Neutrophil (primary cell): ENCODE data around the gene SH3RF1.

Source experiments
- H3K27ac ChIP-seq: fragments of 200-600 bp; sonication (generic); 2 replicates; pipeline ENCODE4 v1.5.1; 2016; ENCODE audit warnings: mild to moderate bottlenecking, moderate library complexity
- H3K27me3 ChIP-seq: fragments of 200-600 bp; sonication (generic); 2 replicates; pipeline ENCODE4 v1.6.0; 2016; ENCODE audit warnings: mild to moderate bottlenecking
- H3K36me3 ChIP-seq: fragments of 200-600 bp; sonication (generic); 2 replicates; pipeline ENCODE4 v1.5.1; 2017
- H3K4me1 ChIP-seq, 2 experiments: fragments of 200-600 bp in 1 of 2; sonication (generic) in 1 of 2; 1 replicate in 1 of 2; 2 replicates in 1 of 2; pipeline versions ENCODE4 v1.5.1 to v1.6.1; 2013 to 2016; ENCODE audit warnings: low read depth in 1 of 2, low read length in 1 of 2, mild to moderate bottlenecking in 1 of 2, moderate library complexity in 1 of 2; ENCODE audit not compliant: control insufficient read depth in 1 of 2, insufficient read depth in 1 of 2
- H3K4me3 ChIP-seq, 2 experiments: fragments of 200-600 bp in 1 of 2; sonication (generic) in 1 of 2; 1 replicate in 1 of 2; 2 replicates in 1 of 2; pipeline ENCODE4 v1.5.1; 2013 to 2016; ENCODE audit warnings: low read depth in 1 of 2, low read length in 1 of 2, mild to moderate bottlenecking in 1 of 2, moderate library complexity in 1 of 2
- H3K9me3 ChIP-seq: fragments of 200-600 bp; sonication (generic); 2 replicates; pipeline ENCODE4 v1.5.1; 2016
- CTCF ChIP-seq: fragments of 200-600 bp; sonication (generic); IDR thresholded peaks from 2 replicates; pipeline ENCODE4 v1.5.1; 2016; ENCODE audit warnings: antibody characterized with exemption

The SH3RF1 gene

DNA sequence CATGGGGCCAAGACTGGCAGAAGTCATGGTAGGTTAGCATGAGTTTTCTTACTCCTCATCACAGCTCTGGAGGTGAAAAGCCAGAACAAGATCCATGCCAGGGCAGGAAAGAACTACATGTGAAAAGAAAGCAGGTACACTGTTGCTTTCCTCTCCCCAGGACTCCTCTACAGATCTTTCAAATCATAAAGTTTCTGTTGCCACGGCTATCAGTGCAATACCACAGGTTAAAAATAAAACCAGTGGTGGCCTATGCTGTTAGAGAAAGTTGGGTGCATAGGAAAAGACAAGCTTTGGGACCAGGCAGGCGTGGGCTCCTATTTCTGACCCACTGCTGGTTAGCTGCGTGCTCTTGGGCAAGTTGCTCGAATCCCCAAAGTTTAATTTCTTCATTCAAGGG is 81.4 kb downstream of the SH3RF1 start:
- H3K36me3 ChIP-seq = no peaks in the 10 kb centered on the region
- no peaks in the 10 kb centered on the region for H3K4me1 ChIP-seq
- no peak for TF ChIP-seq CTCF
- no peaks in the 10 kb centered on the region for H3K27me3 ChIP-seq
- no peak overlapping the region for H3K4me3 ChIP-seq
- no peaks in the 10 kb centered on the region for H3K9me3 ChIP-seq
- no peak overlapping the region for H3K27ac ChIP-seq

- H3K9me3 ChIP-seq = no peaks in the 10 kb centered on the region
- H3K36me3 ChIP-seq = no peaks in the 10 kb centered on the region
- no peak for TF ChIP-seq CTCF
- H3K4me1 ChIP-seq = no peaks in the 10 kb centered on the region
- H3K27me3 ChIP-seq = no peaks in the 10 kb centered on the region
- no peak overlapping the region for H3K4me3 ChIP-seq
- H3K27ac ChIP-seq = no peak overlapping the region
Measured at GRCh38 chr4:169188204-169188603, 82.6 kb downstream of the SH3RF1 start.

GRCh38 chr4:169185133-169185956 is 85.4 kb downstream of the SH3RF1 start:
- Histone ChIP-seq H3K4me3 (no peak overlapping the region), H3K27ac (no peak overlapping the region), H3K36me3 (no peaks in the 10 kb centered on the region), H3K4me1 (no peaks in the 10 kb centered on the region), H3K27me3 (no peaks in the 10 kb centered on the region), H3K9me3 (no peaks in the 10 kb centered on the region)
- TF ChIP-seq CTCF = no peak

GRCh38 chr4:169184686-169185085 is 86.1 kb downstream of the SH3RF1 start:
- Histone ChIP-seq H3K4me1 (no peaks in the 10 kb centered on the region), H3K4me3 (no peak overlapping the region)

DNA sequence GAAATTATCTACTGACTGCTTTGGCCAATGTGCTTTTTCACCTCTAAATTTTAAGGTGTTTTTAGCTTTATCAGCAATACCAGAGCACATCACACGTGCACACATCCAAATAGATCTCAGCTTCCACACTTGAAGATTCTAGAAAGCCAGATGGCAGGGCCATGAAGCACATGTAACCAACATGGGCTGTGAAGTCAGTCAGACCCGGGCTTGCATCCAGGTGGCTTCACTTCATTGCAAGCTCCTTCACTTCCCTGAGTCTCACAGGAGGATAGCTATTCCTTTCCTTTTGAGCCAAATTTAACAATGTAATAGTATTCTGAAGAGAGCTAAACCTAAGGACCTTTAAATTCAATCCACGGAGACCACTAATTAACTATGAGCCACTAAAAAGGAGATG is 86.5 kb downstream of the SH3RF1 start:
- no peaks in the 10 kb centered on the region for H3K27me3 ChIP-seq
- no peaks in the 10 kb centered on the region for H3K4me1 ChIP-seq
- H3K4me3 ChIP-seq = no peak overlapping the region
- H3K36me3 ChIP-seq = no peaks in the 10 kb centered on the region
- no peak overlapping the region for H3K27ac ChIP-seq
- TF ChIP-seq CTCF = no peak
- H3K9me3 ChIP-seq = no peaks in the 10 kb centered on the region

More at GRCh38 chr4:169184686-169185085, 86.1 kb downstream of the SH3RF1 start:
- no peaks in the 10 kb centered on the region for H3K9me3 ChIP-seq
- H3K27me3 ChIP-seq = no peaks in the 10 kb centered on the region
- H3K36me3 ChIP-seq = no peaks in the 10 kb centered on the region
- no peak overlapping the region for H3K27ac ChIP-seq
- no peak for TF ChIP-seq CTCF
